ENCODE measurements around the gene MINK1. TPM values are rescaled to one million over a fixed set of nuclear protein-coding genes. Genes with fewer than 3 reads are reported as not detected.
A peak's percentile ranks its signal among the peaks of the same experiment; 100 is the strongest.

MINK1 gene
- total and polyA plus RNA-seq, 10 of the 15 experiments (the other 5 are each of a cell fraction or from before 2014, with no cell fraction given) = 0.08 to 55.6 (median 15.0) TPM

DNA sequence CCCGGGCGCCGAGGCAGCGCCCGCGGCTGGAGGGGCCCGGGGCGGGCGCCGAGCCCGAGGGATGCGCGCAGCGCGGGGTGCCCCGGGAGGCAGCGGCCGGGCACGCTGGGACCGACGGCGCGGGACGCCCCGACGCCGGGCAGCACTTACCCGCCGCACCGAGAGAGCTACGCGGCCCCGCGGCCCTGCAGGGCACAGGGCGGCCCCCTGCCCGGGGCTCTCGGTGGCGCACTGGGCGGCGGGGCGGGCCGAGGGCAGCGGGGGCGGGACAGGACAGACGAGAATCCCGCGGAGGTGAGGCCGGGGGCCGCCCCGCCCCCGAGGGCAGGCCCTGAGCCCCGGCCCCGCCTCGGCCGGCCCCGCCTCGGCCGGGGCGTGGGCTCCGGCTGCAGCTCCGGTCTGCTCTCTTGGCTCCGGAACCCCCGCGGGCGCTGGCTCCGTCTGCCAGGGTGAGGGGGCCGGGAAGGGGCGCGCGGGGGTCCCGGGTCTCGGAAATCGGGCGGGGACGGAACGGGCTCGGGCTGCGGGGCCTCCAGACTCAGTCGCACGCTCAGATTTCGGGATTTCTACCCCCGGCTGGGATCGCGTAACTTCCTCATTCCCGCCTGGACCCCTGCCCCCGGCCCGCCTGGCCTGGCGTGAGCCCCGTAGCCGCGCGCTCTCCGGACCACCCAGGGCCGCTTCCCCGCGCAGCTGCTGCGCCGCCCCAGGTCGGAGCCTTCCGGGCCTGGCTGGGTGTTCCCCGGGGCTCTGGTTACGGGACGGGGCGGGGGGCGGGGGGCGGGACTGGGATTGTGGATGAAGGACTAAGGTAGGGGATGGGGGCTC, 26.1 kb upstream of the MINK1 start, which contains the start of gene PLD2 (continued):
- peak; percentile 75; the same call in 1 of the 2 replicates for TF ChIP-seq CHD2 (IDR thresholded peaks at IDR 0.05; ENCODE audit: borderline replicate concordance, low read depth, low read length)
- TF ChIP-seq POLR2AphosphoS5 (IDR thresholded peaks at IDR 0.05; ENCODE audit: low read length) = peak; percentile 47; the same call in 1 of the 2 replicates
- no peak for TF ChIP-seq FOXM1 (IDR thresholded peaks at IDR 0.05; ENCODE audit: low read depth, low read length)
- no peak for TF ChIP-seq JUND (IDR thresholded peaks at IDR 0.05; ENCODE audit: low read depth, low read length)
- TF ChIP-seq, protein P1, sequence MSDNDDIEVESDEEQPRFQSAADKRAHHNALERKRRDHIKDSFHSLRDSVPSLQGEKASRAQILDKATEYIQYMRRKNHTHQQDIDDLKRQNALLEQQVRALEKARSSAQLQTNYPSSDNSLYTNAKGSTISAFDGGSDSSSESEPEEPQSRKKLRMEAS (IDR thresholded peaks at IDR 0.05; ENCODE audit: low read depth, low read length) = no peak
- TF ChIP-seq, protein P2, sequence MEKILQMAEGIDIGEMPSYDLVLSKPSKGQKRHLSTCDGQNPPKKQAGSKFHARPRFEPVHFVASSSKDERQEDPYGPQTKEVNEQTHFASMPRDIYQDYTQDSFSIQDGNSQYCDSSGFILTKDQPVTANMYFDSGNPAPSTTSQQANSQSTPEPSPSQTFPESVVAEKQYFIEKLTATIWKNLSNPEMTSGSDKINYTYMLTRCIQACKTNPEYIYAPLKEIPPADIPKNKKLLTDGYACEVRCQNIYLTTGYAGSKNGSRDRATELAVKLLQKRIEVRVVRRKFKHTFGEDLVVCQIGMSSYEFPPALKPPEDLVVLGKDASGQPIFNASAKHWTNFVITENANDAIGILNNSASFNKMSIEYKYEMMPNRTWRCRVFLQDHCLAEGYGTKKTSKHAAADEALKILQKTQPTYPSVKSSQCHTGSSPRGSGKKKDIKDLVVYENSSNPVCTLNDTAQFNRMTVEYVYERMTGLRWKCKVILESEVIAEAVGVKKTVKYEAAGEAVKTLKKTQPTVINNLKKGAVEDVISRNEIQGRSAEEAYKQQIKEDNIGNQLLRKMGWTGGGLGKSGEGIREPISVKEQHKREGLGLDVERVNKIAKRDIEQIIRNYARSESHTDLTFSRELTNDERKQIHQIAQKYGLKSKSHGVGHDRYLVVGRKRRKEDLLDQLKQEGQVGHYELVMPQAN (conservative IDR thresholded peaks at IDR 0.05) = peak; percentile 49; the same call in 1 of the 2 replicates
- peak; percentile 47; the same call in 1 of the 2 replicates for TF ChIP-seq ZNF217 (IDR thresholded peaks at IDR 0.05)
- TF ChIP-seq YBX1 (IDR thresholded peaks at IDR 0.05) = no peak
